ENCODE data around the gene SELE.
"Not testable (repeated sequence)": the region's sequence is repeated elsewhere in the genome, so short reads cannot be mapped to it uniquely, and the experiment has no call there.

Gene SELE

DNA sequence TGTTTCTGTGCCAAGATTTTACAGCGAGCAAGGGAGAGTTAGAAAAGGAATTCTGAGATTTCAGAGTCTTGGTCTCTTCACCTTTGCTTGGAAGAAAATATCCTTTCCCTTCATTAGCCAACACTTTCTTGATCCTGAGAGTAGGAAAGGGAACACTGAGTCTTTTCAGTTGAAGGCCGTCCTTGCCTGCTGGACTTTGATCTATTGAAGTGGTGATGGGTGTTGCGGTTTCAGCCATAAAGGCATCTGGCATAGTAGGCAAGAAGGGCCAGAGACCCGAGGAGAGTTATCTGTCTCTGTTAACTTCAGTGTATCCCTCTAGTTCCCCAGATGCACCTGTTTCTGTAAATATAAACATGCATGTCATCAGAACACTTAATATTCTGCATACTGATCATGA is 9.7 kb downstream of the SELE start:
- no peak for DNase-seq (ENCODE audit: low read depth in 2 of 2, low spot score in 1 of 2)

GRCh38 chr1:169723763-169724162 is 10.1 kb downstream of the SELE start:
- no peak for DNase-seq (ENCODE audit: low read depth in 2 of 2, low spot score in 1 of 2)

- DNase-seq (ENCODE audit: low read depth in 2 of 2, low spot score in 1 of 2): no peak
These were observed 11.1 kb downstream of the SELE start for GRCh38 chr1:169722779-169723178.

- DNase-seq (ENCODE audit: low read depth in 2 of 2, low spot score in 1 of 2): not testable (repeated sequence)
These were observed 18.8 kb downstream of the SELE start for GRCh38 chr1:169715100-169715499.

DNA sequence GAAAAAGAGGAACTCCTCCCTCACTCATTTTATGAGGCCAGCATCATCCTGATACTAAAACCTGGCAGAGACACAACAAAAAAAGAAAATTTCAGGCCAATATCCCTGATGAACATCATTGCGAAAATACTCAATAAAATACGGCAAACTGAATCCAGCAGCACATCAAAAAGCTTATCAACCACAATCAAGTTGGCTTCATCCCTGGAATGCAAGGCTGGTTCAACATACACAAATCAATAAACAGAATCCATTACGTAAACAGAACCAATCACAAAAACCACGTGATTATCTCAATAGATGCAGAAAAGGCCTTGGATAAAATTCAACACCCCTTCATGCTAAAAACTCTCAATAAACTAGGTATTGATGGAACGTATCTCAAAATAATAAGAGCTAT is 20.8 kb downstream of the SELE start:
- DNase-seq (ENCODE audit: low read depth in 2 of 2, low spot score in 1 of 2): not testable (repeated sequence)

DNA sequence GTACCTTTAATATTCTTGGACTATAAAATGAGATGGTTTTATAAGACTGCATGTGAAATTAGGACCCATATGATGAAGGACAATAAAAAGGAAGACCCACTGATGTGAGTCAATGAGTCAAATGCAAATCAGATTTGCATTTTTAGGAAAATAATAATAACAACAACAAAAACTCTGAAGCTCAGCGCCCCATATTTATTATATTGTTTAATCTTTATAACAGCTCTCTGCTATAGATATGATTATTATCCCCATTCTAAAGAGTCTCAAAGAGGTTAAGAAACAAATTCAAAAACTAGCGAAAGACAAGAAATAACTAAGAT is 21.6 kb downstream of the SELE start:
- no peak for DNase-seq (ENCODE audit: low read depth in 2 of 2, low spot score in 1 of 2)

GRCh38 chr1:169711469-169712308 is 22.2 kb downstream of the SELE start, which contains the start of gene SELL:
SELL (minus strand) TSS chr1:169711620; CDS start chr1:169711498, 122 bp downstream.
- DNase-seq (ENCODE audit: low read depth in 2 of 2, low spot score in 1 of 2): peak in 1 of 2 donors; percentile 42

- no peak for DNase-seq (ENCODE audit: low read depth in 2 of 2, low spot score in 1 of 2)
These were observed 25.2 kb downstream of the SELE start for GRCh38 chr1:169708647-169709046.

GRCh38 chr1:169707912-169708604 is 25.8 kb downstream of the SELE start:
- no peak for DNase-seq (ENCODE audit: low read depth in 2 of 2, low spot score in 1 of 2)

- no peak for DNase-seq (ENCODE audit: low read depth in 2 of 2, low spot score in 1 of 2)
These were observed 29.1 kb downstream of the SELE start for GRCh38 chr1:169704797-169705196.

DNA sequence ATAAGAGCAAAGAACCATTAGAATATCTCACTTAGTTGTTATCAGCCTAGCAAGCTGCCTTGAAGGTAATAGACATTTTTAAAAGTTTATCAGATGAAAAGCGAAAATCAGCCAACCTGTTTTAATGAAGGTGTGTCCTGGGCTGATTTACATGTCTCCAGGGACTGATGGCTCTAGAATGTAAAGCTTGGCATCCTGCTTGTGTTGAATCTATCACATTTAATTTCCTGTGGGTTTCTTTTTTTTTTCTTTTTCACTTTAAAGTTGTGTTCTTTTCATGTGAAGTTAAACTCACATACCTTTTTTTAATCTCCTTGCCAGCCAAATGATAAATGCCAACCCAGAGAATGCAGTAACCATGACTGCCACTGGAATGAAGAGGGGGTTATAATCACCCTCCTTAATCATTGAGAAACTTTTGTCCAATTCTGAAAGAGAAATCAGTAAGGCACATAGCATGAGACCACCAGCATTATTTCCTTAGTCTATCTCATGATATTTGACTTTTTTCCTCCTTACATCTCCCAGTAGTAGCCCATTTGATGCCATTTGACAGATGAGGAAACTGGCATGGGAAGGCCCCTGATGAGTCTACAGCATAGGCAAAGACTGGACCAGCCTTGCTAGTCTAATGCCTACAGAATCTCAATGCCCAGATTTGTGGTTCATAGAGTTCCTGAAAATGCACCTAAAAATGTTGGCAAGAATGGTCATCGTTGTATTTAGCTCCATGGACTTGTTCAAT is 32.4 kb downstream of the SELE start:
- DNase-seq (ENCODE audit: low read depth in 2 of 2, low spot score in 1 of 2): no peak

- no peak for DNase-seq (ENCODE audit: low read depth in 2 of 2, low spot score in 1 of 2)
These were observed 34.2 kb downstream of the SELE start for GRCh38 chr1:169699707-169700106.

DNA sequence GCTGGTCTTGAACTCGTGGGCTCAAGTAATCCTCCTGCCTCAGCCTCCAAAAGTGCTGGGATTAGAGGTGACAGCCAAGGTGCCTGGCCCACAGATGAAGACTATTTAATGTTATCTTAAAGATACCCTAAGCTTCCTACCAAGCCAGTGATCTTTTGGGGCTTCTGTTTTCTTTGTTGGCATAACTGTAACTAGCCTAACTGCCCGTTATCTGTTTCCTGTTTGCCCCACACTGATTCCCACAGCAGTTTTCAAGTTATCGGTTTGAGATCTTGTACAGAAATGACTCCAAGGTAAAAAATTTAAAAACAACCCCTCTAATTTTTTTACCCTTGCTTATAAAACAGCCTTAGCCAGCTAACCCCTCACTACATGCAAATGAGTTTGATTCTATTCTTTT is 34.9 kb downstream of the SELE start:
- no peak for DNase-seq (ENCODE audit: low read depth in 2 of 2, low spot score in 1 of 2)

GRCh38 chr1:169697755-169698154 is 36.1 kb downstream of the SELE start:
- DNase-seq (ENCODE audit: low read depth in 2 of 2, low spot score in 1 of 2): no peak

DNA sequence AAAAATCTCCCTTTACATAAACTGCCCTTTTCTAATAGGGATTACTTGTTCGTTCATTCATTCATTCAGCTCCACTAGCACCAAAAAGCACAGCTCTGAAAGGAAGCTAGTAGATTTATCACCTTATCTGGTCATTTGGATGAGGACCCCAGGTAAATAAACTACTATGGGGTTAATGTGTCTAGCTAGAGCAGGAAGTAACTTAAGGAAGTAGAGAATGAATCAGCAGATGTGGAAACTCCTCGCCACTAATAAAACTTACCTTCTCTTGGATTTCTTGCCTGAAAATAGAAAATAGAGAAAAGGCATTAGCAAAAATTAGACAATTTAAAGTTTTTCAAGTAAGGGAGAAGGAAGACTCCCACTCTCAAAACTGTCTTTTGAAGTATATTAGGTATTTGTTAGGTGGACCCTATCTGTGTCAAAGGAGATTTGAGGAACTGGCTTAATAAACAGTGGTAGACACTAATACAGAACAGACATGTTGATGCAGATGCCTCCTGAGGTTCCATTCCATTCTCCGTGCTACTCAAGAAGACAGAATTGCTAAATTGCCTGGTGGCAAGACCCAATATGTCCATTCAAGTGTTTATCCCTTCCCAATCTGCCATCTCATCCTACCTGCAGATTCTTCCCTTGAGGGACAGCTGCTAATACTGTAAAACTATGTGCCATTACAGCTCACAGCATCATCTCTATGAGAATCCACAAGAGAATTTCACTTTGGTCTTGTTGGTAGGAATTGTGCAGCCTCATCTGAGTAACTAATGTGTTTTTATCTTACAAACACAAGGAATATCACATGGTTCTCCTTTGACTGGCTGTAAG is 37.4 kb downstream of the SELE start:
- no peak for DNase-seq (ENCODE audit: low read depth in 2 of 2, low spot score in 1 of 2)

DNA sequence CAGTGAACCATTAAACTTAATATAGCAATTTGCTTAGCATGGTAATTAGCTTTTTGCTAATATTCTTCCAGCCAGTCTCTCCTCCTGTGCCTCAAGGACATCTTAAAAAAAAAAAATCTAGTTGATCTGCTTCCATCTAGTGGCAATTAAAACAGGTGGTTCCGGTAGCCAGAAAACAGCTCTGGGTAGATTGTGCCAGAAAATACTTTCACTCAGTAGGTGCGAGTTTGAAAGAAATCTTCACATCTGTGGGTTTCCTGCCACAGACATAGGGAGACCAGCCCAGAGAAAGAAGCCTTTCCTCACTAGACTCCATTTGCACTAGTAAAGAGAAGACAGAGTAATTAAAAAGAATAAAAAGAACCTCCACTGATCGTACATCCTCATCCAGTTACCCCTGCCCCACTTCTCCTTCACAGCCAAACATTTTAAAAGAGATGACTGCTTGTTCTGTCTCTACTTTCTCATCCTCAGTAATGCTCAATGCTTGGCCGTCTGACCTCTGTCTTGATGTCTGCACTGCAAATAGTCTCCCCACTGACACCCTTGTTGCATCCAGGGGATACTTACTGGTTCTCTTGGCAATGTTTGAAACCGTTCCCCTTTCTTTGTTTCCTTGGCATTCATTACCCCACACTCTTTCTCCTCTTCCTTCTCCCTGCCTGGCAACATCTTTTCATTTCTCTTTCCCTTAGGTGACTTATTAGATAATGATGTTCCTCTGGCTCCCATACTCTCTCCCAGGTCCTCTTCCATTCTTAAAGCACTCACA is 39.4 kb downstream of the SELE start:
- no peak for DNase-seq (ENCODE audit: low read depth in 2 of 2, low spot score in 1 of 2)

DNA sequence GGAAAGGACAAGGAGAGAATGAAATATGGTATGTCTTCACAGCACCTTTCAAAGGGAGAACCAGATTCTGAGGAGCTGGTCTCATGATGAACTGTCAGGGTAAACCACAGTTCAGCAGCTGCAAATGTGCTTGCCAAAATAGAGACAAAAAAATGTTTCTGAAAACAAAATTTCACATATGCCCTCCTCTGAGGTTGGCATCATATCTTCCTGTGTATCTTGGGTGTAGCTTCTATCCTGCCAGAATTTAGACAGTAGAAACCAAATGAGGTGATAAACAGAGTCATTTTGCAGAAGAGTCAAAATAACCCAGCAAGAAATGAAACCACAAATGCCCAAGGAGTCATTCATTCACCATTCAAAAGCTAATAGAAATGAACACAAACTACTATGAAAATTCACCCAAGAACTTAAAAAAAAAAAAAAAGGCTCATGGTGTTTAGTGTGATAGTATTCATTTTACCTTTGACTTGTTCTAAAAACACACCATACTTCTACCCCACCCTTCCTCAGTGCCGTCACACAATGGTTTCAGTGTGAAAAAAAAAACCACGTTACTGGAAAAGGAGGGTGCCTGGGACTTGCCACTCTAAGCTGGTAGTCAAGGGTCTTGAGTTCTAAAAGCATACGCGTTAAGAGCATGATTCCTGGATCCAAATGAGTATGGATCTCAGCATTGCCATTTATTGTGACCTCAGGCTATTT is 41.0 kb downstream of the SELE start:
- DNase-seq (ENCODE audit: low read depth in 2 of 2, low spot score in 1 of 2): no peak

DNA sequence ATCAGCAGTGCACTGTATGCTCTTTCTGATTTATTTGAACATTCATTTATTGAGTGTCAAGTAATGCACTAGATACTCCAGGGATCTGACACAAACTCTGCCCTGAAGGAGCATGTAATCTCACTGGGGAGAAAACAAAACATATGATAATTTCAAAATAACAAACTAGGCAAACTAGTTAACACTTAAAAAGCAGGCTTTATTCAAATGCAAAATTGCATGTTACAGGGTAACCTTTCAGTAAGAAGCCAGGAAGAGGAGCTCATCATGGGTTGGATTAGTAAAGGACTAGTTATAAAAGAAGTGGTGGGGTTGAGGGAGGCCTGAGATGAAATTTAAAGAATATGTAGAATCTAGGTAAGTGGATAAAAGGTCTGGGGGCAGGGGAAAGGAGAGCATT is 43.4 kb downstream of the SELE start:
- no peak for DNase-seq (ENCODE audit: low read depth in 2 of 2, low spot score in 1 of 2)

DNA sequence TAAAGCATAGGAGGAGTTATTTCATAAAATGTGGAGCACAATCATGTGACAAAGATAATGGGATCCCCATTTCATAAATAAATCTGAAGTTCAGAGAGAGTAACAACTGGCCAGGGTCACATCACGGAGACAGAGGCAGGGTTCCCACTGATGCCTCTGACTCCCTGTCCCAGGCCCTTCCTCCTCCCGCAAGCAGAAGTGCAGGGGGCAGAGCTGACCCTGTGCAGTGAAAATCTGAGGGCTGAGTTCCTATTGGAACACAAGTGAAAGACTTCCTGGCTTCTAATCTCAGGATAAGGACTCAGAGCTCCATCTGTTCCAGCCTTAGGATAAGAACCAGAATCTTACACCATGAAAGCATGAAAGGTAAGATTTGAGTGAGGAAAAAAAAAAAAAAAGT is 44.5 kb downstream of the SELE start:
- DNase-seq (ENCODE audit: low read depth in 2 of 2, low spot score in 1 of 2): no peak

DNA sequence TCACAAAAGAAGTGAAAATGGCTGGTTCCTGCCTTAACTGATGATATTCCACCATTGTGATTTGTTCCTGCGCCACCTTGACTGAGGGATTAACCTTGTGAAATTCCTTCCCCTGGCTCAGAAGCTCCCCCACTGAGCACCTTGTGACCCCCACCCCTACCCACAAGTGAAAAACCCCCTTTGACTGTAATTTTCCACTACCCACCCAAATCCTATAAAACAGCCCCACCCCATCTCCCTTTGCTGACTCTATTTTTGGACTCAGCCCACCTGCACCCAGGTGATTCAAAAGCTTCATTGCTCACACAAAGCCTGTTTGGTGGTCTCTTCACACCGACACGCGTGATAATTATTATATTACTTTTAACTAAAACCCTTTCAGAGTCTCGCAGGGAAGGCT is 45.5 kb downstream of the SELE start:
- not testable (repeated sequence) for DNase-seq (ENCODE audit: low read depth in 2 of 2, low spot score in 1 of 2)

All from stimulated activated CD8-positive, alpha-beta memory T cell treated with anti-CD3 and anti-CD28 coated beads, Interleukin-4, amount 100 ng/mL, for 1 hour (primary cell).